Activated B cell treated with CpG ODN at 0.5 μM for 24 hours (primary cell): ENCODE measurements around the gene HS3ST6. TPM values are rescaled to one million over a fixed set of nuclear protein-coding genes. Genes with fewer than 3 reads are reported as not detected.

ENCODE experiments used
- ATAC-seq: fragments of 200-7000 bp; cut with Tn5 transposase; one replicate; pipeline ENCODE4 v1.10.0; 2021; ENCODE audit warnings: low read depth, mild to moderate bottlenecking, moderate library complexity
- CTCF ChIA-PET: fragments of 350-600 bp; sonication (Branson Sonifier 250); formaldehyde crosslinking; loops from one replicate; lab custom pipeline; 2021; ENCODE audit warnings: antibody characterized with exemption; lab: Charles Lee
- POLR2A ChIA-PET: fragments of 350-600 bp; sonication (Branson Sonifier 250); formaldehyde crosslinking; loops from one replicate; lab custom pipeline; 2021; ENCODE audit warnings: antibody characterized with exemption; lab: Charles Lee
- DNase-seq: peaks from one replicate; pipeline ENCODE4 v3.0.0; 2022
- H3K27ac Mint-ChIP-seq: one replicate; pipeline ENCODE4 v1.8.0; 2020; ENCODE audit warnings: mixed read lengths
- H3K27me3 Mint-ChIP-seq: one replicate; pipeline ENCODE4 v1.8.0; 2021; ENCODE audit warnings: mixed read lengths
- H3K36me3 Mint-ChIP-seq: one replicate; pipeline ENCODE4 v1.8.0; 2021; ENCODE audit warnings: low read depth, mixed read lengths
- H3K4me1 Mint-ChIP-seq: one replicate; pipeline ENCODE4 v1.8.0; 2021; ENCODE audit warnings: mixed read lengths
- H3K4me3 Mint-ChIP-seq: one replicate; pipeline ENCODE4 v1.8.0; 2020; ENCODE audit warnings: mild to moderate bottlenecking, mixed read lengths
- H3K9me3 Mint-ChIP-seq: one replicate; pipeline ENCODE4 v1.8.0; 2020; ENCODE audit warnings: mixed read lengths
- intact Hi-C: fragments of 100-400 bp; cut with micrococcal nuclease; formaldehyde crosslinking; loops from one replicate; pipeline ENCODE4 v1.15.1; 2024
- total RNA-seq: library from RNA; stranded (reverse); gene quantifications from 2 replicates; pipeline ENCODE4 v1.2.3, GENCODE V29; 2022
- TF ChIP-seq, protein P1 (sequence below): fragments of 200-600 bp; IDR thresholded peaks from one replicate; pipeline ENCODE4 v1.8.0; 2022; ENCODE audit warnings: antibody characterized with exemption, mild to moderate bottlenecking

The HS3ST6 gene
- total RNA-seq = not detected in 2 replicates

DNA sequence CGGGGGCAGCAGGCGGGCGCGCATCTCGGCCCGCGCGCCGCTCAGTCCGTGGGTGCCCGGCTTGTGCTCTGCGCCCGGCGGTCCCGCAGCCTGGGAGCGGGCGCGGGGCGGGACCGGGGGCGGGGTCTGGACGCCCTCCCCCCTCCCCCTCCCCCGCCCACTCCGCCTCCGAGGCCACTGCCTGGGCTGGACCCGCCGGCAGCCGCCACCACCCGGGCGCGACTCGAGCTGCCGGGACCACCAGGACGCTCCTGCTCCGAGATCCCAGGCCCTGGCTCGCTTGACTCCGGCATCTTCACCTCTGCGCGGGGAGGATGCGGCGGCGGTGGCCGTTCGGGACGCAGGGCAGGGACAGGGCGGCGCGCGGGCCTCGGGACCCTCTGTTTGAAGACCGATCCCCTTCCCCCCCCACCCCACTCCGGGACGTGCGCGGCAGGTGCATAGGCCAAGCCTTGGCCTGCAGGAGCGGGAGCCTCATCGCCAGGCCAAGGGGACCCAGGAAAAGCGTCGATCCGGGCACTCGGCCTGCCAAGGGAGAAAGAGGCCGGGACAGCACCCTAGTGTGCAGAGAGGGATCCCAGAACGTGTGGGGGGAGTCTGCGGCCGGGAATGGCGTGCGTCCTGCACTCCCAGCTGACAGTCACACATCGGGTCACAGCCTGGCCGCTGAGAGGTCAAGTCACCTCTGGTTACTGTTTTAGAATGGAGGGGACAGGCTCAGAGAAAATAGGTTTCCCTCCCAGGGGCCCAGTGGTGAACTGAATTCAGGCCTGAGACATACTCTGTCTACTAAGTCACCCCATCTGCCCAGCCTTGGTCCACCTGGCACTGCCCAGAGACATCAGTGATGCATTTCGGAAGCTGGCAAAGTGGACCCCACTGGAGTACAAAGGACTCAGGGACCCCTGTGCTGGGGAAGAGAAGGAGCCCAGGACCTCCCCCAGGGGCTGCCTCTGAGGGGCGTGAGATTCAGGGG, at the start of gene HS3ST6:
TSS of gene HS3ST6 (minus strand) at position 65 of the 976 bp plus-strand sequence. CDS start 92 bp downstream, outside the sequence.
- DNase-seq (no peak), ATAC-seq (no peak)
- POLR2A ChIA-PET = no interaction called here
- Mint-ChIP-seq H3K27ac (no peak within 1 kb of the TSS), H3K27me3 (peaks cover 44% of the 10 kb centered on the region), H3K4me1 (peaks cover 5% of the 10 kb centered on the region), H3K9me3 (no peaks in the 10 kb centered on the region), H3K4me3 (no peak within 1 kb of the TSS), H3K36me3 (no peaks in the 10 kb centered on the region)
- intact Hi-C loops = no loop called here
- CTCF ChIA-PET = no interaction called here
- TF ChIP-seq, protein P1, sequence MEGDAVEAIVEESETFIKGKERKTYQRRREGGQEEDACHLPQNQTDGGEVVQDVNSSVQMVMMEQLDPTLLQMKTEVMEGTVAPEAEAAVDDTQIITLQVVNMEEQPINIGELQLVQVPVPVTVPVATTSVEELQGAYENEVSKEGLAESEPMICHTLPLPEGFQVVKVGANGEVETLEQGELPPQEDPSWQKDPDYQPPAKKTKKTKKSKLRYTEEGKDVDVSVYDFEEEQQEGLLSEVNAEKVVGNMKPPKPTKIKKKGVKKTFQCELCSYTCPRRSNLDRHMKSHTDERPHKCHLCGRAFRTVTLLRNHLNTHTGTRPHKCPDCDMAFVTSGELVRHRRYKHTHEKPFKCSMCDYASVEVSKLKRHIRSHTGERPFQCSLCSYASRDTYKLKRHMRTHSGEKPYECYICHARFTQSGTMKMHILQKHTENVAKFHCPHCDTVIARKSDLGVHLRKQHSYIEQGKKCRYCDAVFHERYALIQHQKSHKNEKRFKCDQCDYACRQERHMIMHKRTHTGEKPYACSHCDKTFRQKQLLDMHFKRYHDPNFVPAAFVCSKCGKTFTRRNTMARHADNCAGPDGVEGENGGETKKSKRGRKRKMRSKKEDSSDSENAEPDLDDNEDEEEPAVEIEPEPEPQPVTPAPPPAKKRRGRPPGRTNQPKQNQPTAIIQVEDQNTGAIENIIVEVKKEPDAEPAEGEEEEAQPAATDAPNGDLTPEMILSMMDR = no peak

DNA sequence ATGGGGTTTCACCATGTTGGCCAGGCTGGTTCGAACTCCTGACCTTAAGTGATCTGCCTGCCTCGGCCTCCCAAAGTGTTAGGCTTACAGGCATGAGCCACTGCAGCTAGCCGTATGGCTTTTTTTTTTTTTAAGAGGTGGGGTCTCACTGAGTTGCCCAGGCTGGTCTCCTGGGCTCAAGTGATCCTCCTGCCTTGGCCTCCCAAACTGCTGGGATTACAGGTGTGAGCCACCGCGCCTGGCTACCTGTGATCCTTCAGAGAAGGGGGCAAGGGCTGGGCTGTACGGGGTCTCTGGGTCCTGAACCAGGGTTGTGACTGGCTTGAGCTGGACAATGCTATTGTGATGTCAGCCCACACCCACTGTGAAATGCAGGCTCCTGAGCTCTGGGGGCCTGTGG, 48.2 kb upstream of the HS3ST6 start, which contains the start of gene RNF151:
TSS of gene RNF151 (plus strand) at position 397 of the 400 bp plus-strand sequence. CDS start 26 bp downstream, outside the sequence.
- intact Hi-C loops = loop anchor here (10.0 kb wide), 1 partner anchor 1188 kb away; no protein-coding TSS in a partner anchor
- ChIA-PET CTCF (no interaction called here), POLR2A (interaction anchor here (0.5 to 9.7 kb wide), 5 partner anchors 17 to 568 kb away, joined by 3 to 351 read pairs (median 9); partner anchors contain the start of genes EME2, GFER, MRPS34 and NME3)

DNA sequence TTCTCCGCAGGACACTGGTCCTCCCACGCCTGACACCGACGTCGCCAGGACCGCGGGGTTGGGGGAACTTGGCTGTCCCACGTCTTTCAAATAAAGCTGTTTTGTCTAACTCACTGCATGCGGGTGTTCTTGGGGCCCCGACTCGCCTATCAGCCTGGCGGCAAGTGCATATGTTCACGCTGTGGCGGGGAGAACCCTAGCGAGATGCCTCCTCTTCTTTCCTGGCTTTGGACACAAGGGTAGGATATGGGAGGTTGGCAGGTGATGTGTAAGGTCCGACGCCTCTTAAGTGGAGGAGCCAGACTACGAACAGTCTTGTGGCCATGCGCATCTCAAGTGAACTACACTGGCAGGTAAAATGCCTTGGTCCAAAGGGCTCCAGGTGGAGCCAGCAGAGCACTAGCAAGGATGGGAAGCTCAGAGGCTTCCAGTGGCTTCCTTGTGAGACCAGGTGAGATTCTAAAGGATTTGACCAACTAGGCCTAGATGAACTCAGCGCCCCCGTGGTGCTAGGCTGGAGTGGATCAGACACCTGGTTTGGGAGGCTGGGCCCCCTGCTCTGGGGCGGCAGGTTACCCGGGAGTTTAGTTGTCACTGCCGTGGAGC, 47.3 kb upstream of the HS3ST6 start:
- POLR2A ChIA-PET = interaction anchor here (0.5 to 9.7 kb wide), 37 partner anchors 8 to 1158 kb away, joined by 3 to 351 read pairs (median 5); partner anchors contain the start of genes CRAMP1, EME2, FAHD1 and FLYWCH2
- Mint-ChIP-seq H3K4me1 (peaks cover 42% of the 10 kb centered on the region), H3K4me3 (peak overlapping the region; percentile 92), H3K36me3 (peaks cover 40% of the 10 kb centered on the region), H3K9me3 (no peaks in the 10 kb centered on the region), H3K27me3 (no peaks in the 10 kb centered on the region), H3K27ac (peak overlapping the region; percentile 94)
- intact Hi-C loops = loop anchor here (2.0 to 10.0 kb wide), 2 partner anchors 43 to 1189 kb away; partner anchors contain the start of gene ZNF598
- DNase-seq (no peak), ATAC-seq (no peak)
- TF ChIP-seq, protein P1 = no peak
- CTCF ChIA-PET = interaction anchor here (0.8 to 1.2 kb wide), 2 partner anchors 27 to 175 kb away, joined by 3 read pairs; no protein-coding TSS in a partner anchor

More for the DNA sequence above, 48.2 kb upstream of the HS3ST6 start, which contains the start of gene RNF151:
- TF ChIP-seq, protein P1 = no peak
- peak within 1 kb of the TSS; percentile 92 for H3K4me3 Mint-ChIP-seq
- DNase-seq (no peak), ATAC-seq (no peak)
- H3K27me3 Mint-ChIP-seq = no peaks in the 10 kb centered on the region
- H3K4me1 Mint-ChIP-seq = peaks cover 40% of the 10 kb centered on the region
- H3K9me3 Mint-ChIP-seq = no peaks in the 10 kb centered on the region
- peak within 1 kb of the TSS; percentile 94 for H3K27ac Mint-ChIP-seq
- H3K36me3 Mint-ChIP-seq = peaks cover 33% of the 10 kb centered on the region

DNA sequence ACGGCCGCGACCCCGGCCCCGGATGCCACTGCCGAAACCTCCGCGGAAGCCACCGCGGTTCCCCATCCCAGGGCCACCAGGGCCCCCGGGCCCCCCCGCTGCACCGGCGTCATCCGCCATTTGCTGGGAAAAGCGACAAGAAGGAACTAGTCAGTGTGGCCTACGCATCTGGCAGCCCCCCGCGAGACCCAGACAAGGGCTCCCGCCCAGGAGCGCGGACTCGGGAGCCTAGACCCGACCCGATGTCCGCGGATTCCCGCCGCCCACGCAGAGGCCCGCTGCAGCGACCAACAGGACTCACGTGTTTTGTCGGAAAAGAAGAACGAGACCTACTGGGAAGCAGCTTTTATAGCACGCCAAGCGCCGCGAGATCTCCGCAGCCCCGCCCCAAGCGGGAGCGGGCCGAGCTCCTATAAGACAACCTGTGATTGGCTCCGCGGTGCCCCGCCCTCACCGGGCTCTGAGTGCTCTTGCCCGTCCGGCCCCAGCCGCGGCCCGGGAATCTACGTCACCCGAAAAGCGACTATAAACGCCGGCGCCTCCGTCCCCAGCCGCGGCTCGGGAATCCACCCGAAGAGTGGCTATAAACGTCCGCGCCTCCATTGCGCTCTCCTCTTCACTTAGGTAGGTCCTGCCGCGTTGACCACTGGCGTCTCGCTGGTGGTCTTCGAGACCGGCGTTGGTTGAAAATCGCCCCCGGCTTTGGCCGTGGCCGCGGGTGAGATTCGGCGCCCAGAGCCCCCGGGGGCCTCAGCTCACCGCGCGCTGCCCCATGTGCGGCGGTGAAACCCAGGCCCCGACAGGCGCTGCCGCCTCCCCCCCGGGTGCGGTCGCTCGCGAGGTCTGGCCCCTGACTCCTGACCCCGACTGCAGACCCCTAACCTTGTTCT, 46.5 kb upstream of the HS3ST6 start, which contains the start of gene RPS2:
TSS of gene RPS2 (minus strand) at position 321 of the 890 bp plus-strand sequence. CDS start at position 120, 201 bp downstream.
- POLR2A ChIA-PET = interaction anchor here (0.6 to 9.7 kb wide), 59 partner anchors 9 to 1927 kb away, joined by 3 to 351 read pairs (median 4); partner anchors contain the start of genes ATP6V0C, CHTF18, CRAMP1 and ECI1
- peak within 1 kb of the TSS; percentile 92 for H3K4me3 Mint-ChIP-seq
- H3K36me3 Mint-ChIP-seq = peaks cover 45% of the 10 kb centered on the region
- intact Hi-C loops = loop anchor here (1.0 to 10.0 kb wide), 7 partner anchors 8 to 1190 kb away; partner anchors contain the start of genes GFER, MSRB1, RNPS1 and TBL3
- no peaks in the 10 kb centered on the region for H3K9me3 Mint-ChIP-seq
- TF ChIP-seq, protein P1 = no peak
- ATAC-seq = peak; percentile 93
- no peaks in the 10 kb centered on the region for H3K27me3 Mint-ChIP-seq
- H3K27ac Mint-ChIP-seq = peak within 1 kb of the TSS; percentile 94
- peak; percentile 95 for DNase-seq
- H3K4me1 Mint-ChIP-seq = peaks cover 50% of the 10 kb centered on the region
- CTCF ChIA-PET = interaction anchor here (0.8 to 1.5 kb wide), 3 partner anchors 28 to 176 kb away, joined by 3 read pairs; no protein-coding TSS in a partner anchor
